OCI-LY7 (cell line): Measurements from ENCODE around the gene BARX1.
A peak's percentile ranks its signal among the peaks of the same experiment; 100 is the strongest.

Source experiments
- EZH2phosphoT487 ChIP-seq: fragments of 200-600 bp; sonication (generic); IDR thresholded peaks from 2 replicates; pipeline ENCODE4 v1.6.1; 2018; ENCODE audit warnings: low read depth, borderline replicate concordance, mild to moderate bottlenecking, mixed run types, antibody characterized with exemption, low read length, moderate library complexity, mixed read lengths
- TF ChIP-seq, protein P1 (sequence below): fragments of 200-600 bp; sonication (generic); conservative IDR thresholded peaks from 2 replicates; pipeline ENCODE4 v1.5.1; 2014; ENCODE audit warnings: mild to moderate bottlenecking, antibody characterized with exemption, low read length, moderate library complexity, mixed read lengths

DNA sequence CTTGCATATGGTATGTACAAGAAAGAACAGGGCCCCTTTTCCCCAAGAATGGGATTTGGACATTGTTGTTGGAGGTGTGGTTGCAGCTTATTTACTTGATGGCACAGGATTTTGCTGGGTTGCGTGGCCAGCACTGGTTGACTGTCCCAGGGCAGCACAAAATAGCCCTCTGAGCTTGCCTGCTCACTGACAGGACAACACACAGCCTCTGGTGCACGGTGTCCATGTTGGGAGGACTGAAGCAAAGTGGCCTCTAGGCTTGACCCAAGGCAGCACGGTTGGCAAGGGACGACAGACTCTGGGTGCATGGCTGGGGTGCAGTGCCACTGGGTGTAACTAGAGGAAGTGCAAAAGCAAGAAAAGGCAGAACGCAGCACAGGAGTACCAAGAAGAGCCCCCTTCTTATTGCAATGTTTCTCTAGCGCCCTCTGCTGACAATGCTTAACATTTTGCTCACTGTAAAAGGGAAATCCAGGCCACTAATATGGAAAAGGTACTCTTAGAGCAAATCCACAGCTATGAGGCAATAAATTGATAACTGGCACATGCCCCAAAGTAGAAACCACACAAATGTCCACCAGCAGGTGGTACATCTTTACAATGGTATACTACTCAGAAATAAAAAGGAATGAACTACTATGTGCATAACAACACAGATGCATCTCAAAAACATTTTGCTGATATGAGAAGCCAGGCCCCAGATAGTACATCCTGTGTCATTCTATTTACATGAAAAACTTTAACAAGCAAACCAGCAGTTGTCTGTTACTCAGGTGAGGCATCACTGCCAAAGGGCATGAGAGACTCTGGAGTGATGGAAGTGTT is 47.4 kb upstream of the BARX1 start:
- no peak for TF ChIP-seq EZH2phosphoT487
- TF ChIP-seq, protein P1, sequence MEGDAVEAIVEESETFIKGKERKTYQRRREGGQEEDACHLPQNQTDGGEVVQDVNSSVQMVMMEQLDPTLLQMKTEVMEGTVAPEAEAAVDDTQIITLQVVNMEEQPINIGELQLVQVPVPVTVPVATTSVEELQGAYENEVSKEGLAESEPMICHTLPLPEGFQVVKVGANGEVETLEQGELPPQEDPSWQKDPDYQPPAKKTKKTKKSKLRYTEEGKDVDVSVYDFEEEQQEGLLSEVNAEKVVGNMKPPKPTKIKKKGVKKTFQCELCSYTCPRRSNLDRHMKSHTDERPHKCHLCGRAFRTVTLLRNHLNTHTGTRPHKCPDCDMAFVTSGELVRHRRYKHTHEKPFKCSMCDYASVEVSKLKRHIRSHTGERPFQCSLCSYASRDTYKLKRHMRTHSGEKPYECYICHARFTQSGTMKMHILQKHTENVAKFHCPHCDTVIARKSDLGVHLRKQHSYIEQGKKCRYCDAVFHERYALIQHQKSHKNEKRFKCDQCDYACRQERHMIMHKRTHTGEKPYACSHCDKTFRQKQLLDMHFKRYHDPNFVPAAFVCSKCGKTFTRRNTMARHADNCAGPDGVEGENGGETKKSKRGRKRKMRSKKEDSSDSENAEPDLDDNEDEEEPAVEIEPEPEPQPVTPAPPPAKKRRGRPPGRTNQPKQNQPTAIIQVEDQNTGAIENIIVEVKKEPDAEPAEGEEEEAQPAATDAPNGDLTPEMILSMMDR = peak; percentile 84
